HG03442 (cell line): Measurements from ENCODE around the gene OPRM1.

Experiments used
- ATAC-seq: cut with Tn5 transposase; IDR thresholded peaks from one replicate; pipeline ENCODE4 v1.9.1; 2021; ENCODE audit warnings: mild to moderate bottlenecking, moderate library complexity; ENCODE audit not compliant: unreplicated experiment

OPRM1 gene

DNA sequence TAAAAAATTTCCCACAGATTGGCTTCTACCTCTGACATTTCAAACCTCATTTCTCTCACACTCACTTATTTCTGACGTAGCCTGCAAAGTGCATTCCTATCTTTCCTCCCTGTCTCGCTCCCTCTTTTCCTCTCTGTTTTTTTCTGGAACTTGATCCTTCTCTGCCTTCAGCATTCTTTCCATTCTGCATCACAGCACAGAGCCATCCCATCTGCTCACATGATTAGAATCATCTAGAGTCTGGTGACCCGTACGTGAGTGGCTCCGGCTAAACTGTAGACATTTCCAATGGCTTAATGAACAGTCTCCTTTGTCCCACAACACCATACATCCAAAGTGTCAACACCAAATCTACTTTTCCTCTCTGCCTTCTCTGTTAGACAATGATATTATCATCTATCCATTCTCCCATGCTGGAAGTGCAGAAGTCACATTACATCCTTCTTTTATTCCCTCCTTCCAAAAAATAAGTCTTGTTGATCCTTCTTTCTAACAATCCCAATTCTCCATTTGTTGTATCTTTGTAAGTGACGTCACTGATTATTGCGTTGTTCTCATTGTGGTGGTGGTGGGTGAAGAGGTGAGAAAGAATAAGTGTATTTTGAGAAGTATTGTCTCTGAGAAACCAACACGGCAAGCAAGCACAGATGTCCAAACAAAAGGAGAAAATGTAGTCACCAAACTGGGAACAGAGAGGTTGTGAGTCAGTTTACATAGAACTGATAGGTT is 41.6 kb downstream of the OPRM1 start:
- no peak for ATAC-seq

DNA sequence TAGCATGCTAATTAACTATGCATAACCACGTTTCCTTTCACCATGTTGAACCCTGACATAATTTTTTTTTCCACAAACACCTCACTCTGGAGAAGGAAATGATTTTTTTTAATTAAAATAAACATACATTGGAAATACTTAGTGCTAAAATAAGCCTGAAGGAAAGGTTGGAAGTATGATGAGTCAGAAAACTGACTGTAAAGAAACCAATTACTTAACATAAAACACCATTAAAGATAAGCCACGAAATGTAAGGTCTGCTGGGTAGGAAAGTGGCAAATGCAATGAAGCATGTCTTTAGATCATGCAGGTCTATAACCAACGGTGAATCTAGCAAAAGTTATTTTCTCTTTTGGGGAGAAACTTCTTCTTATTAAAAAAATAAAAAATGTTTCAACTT is 47.5 kb downstream of the OPRM1 start:
- no peak for ATAC-seq

DNA sequence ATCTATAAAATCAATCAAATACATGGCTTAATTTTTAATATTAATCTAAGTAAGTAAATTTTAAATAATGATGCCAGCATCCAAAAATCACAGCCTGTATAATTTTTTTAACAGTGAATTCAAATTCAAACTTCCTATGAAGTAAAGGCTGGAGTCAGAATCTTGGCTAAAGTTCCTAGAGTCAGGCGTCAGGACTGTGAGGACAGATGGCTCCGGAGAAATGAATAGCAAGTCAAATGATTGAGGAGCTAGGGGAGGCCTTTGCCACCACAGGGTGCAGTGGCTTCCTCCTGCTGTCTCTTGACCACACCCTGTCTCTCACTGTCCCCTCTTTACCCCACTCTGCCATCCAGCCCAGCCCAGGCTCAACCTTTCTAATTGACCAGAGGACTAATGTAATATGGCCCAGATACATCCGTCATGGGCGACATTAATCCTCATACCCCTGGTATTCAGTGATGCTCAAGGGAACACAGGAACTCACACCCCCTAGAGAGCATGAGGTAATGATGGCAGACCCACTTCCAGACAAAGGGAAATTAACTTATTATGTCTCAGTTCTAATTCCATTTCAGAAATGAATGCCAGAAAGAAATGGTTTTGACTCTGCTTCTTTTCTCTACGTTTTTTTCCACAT is 53.4 kb downstream of the OPRM1 start:
- ATAC-seq: no peak

DNA sequence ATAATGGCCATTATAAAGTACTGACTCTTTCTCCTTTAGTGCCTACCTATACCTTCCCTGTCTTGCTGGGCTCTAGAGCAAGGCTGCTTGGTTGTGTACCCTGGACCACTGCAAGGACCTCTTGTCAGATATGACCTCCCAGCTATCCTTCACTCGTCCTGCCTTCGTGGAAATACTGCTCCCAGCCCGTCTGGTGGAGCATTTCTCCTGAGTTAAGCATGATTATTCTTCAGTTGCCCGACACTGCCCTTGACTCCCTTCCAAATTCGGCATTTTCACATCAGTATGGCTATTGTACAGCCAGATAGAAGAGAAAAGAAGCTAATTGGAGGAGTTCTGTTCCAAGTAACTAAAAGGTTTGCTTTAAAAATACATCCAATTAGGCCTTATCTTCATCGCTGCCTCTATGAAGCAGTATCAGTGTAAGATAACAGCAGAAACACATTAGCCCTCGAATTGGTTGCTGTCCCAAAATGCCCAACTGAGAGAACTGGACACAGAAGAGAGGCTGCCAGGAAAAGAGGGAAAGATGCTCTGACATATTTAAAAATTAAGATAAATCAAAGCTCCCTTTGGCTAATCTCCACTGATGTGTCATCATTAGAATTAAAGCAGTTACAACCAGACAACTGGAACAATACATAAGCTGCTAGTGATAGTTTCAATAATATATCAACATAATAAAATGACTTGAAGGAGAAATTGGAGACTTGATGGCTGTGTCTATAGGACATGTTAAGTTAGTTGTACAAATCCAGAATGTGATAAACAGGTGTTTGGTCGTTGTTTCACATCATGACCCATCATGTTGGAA is 54.4 kb downstream of the OPRM1 start:
- ATAC-seq: no peak

DNA sequence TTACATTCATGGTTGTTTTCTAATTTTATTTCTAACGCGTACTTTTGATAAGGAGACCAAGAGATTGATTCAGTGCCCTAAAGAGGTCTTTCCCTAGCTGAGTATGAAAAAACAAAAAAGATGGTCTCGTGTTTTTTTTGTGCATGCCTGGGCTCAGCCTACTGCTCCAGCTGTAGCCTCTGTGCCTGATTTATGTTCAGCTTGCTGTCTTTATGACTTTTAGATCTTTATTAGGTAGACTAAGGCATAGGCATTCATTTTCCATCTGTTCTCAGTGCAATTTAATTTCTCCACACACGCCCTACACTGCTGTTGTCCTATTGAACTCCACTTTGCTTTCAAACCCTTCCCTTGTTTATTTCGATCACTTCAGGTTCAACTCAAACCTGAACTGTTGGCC is 56.5 kb downstream of the OPRM1 start:
- ATAC-seq: no peak

DNA sequence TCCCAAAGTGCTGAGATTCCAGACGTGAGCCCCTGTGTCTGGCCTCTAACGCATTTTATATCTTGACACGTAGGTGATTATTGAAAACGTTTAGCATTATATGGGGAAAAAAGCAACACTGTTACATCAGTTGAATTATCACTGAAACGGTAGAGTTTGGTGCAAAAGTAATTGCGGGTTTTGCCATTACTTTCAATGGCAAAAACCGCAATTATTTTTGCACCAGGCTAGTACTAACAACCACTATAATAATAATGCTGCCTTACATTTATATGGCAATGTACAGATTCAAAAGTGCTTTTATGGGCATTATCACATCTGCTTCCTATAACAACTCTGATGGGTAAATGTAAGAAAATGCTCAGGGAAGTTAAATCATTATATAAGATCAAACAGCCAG is 57.3 kb downstream of the OPRM1 start:
- ATAC-seq: no peak

DNA sequence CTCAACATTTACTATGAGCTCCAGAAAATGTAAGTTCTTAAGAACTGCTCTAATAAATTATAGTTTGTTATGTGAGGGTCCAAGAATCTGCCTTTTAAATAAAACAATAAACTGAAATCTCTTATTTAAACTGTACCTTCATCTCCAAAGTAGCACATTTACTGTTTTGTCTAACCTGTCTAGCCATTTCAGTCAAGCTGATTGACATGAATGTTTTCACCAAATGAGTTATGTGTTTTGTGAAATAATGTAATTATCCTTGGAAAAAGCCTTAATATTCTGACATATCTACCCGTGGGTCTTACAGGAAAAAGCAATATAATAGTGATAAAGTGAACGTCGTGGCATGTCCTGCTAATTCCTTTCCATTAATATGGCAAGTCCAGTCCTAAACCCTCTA is 57.8 kb downstream of the OPRM1 start:
- ATAC-seq: no peak

DNA sequence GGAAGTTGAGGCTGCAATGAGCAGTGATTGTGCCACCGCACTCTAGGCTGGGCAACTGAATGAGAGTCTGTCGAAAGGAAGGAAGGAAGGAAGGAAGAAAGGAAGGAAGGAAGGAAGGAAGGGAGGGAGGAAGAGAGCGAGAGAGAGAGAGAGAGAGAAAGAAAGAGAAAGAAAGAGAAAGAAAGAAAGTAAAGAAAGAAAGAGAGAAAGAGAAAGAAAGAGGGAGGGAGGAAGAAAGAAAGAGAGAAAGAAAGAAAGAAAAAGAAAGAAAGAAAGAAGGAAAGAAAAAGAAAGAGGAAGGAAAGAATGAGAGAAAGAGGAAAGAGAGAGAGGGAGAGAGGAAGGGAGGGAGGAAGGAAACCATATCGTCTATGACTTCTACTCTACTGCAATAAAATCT is 60.2 kb downstream of the OPRM1 start:
- ATAC-seq: no peak

DNA sequence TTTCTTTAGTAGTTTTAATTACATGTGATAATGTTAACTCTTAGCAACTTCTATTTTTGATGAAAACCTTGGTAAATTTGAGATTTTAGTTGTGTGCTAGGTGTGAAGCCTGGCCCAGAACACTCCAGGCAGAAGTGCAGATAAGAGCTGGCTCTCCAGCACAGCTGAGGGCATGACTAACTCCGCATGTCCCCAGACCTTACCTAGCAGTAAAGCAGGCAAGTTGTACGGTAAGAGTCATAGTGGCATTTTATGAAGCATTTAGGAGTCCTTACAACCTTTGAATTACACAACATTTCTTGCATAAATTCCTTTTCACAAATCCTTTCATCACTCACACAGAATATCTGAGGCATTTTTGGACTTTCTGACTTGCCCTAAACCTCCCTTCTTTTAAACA is 67.2 kb downstream of the OPRM1 start:
- no peak for ATAC-seq

DNA sequence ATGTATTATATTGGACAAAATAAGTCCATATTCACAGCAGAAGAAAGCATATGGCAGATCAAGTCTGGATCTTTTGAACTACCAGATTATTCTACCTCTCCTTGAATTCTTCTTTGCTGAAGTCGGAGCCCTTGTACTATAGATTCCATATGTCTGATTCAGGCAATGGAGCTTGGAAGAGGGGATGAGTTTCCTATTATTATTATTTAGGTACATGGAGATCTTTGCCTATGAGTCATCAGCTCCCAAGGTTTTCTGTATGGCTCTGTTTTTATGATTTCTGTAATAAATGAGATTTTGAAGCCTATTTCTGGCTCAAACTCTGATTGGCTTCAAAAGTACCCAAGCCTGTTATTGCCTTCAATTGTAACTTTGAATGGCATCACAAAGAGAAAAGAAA is 72.0 kb downstream of the OPRM1 start:
- ATAC-seq: no peak

DNA sequence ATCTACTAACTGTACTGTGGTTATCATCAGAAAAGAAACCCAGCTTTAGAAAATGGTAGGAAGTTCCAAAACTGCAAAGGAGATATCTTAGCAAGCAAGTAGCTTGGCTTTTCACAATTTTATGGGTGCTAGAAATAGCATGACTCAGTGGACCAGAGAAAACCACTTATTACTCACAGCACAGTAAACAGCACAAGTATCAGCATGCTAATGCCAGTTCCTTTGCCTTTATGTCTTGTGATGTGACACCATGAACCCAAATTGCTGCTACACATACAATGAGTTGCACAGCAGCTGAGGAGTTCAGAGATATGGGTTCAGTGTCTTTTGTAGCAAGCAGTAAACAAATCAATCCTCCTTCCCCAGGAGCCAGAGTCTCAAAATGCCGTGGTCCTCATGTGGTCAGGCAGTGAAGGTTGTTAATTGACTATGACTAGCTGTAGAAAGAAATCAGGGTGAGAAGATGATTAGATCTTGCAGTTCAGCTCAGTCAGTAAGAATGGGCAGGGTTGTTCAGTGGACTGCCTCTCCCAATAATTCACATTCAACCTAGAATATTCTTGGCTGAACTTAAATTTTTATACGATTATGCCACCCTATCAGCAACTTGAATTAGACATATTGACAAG is 73.3 kb downstream of the OPRM1 start:
- ATAC-seq: no peak

DNA sequence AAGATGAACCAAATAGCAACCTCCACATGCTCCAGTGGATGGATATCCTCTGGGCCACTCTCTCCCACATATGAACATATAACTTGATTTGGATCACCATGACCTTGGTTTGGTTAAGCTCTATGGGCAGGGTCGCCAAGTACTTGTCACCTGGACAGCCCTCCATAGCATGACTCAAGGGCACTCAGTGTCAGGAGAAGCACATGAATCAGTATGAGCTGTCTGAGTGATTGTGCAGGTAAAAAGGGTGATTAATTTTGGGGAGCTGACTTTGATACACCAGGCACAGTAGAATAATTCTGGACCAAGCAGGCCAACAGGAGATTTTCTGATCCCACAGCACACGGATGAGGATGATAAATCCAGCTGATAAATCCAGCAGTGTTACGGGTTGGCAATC is 74.4 kb downstream of the OPRM1 start:
- ATAC-seq: no peak

DNA sequence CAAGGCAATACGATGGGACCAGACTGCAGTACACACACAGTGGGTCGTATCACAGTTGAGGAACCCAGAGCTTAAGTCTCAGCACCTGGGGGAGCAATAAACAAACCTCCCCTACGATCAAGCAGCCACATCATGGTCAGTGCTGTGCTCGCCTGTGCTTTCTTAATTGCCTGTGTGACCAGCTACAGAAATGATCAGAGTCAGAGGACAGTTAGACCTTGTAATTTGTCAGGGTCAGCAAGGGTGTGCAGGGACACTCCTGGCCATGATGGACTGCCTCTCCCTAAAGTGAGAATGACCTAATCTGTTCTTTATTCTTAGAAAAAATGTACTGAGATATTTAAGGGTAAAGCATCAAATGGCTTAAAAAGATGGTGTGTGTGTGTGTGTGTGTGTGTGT is 78.4 kb downstream of the OPRM1 start:
- ATAC-seq: no peak

DNA sequence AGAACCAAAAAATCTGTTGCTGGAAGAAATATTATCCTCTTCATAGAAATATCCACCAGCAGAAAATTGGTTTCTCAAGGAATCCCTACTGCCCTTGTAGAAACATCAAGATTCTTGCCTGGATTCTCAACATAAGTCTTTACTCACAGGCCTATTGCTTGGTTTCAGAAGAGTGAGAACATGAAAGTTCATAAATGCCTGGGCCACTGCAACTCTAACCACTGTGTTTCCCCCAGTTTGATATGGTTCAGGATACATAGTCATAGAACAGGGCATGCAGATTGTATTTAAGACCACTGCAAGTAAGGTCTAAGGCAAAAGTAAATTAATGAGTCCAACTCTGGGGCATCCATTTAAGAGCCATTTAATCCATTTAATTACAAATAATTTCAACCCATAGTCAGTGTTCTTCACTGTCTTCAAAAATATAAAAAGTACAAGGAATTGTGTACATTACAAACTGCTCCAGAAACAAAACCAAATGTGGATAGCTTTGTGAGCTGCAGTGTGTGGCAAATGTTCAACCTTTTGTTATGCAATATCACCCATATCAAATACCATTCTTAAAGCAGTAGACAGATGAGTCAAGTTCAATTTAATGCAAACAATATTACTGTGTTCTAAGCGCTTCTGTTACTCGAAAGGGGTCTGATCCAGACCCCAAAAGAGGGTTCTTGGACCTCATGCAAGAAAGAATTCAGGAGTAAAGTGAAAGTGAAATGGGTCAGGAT is 83.3 kb downstream of the OPRM1 start:
- no peak for ATAC-seq

DNA sequence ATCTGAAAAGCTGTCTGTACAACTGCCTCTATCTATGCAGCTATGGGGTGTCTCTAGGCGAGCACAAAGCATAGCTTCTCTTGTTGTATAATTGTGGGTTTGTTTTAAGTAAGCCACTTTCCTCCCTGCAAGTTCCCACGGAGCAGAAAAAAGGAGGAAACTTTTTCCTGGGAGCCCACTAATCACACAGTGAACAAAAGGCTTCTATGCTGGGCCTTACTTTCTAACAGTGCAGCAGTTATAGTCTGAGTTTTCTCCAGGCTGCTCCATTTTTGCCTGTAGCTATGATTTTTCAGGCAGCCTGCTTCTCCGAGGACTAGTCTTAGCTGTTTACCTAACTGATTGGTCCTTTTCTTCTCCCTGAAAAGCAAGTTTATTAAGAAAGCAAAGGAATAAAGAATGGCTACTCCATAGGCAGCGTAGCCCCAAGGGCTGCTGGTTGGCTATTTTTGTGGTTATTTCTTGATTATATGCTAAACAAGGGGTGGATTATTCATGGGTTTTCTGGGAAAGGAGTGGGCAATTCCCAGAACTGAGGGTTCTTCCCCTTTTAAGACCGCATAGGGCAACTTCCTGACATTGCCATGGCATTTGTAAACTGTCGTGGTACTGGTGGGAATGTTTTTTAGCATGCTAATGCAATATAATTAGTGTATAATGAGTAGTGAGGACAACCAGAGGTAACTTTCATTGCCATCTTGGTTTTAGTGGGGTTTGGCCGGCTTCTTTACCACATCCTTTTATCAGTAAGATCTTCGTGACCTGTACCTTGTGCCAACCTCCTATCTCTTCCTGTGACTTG is 84.3 kb downstream of the OPRM1 start:
- no peak for ATAC-seq

DNA sequence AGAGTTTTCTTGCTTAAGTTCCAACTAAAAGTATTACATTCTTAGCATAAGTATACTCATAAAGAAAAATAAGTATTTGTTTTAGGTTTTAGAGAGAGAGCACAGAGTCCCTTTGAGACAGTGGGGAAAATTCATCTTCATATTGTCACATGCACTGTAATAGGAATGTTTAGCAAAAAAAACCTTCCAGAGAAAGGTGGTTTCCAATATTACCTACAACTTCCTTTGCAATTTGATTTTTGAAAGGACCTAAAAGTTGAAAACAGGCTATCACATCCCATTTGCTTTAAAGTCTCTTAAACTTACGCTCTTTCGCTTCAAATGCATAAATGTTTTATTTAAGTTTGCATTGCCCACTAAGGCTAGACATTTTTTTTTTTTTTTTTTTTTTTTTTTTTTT is 86.4 kb downstream of the OPRM1 start:
- no peak for ATAC-seq

DNA sequence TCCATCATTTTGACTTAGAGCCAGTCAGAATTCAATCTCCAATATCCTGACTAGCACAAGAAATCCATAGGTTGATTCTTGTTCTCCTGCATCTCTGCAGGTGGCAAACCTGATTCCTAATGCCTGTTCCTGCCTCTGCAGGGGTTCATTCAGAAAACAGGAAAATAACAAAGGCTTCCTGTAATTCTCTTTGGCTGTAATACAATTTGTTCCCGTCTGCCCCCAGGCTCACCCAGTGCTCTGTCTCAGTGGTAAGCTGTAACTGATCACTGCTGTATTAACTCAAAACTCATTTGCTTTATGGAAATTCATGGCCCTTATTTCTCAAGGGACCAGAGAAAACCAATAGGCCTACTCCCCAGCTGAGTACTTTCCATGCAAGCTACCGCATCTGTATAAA is 88.6 kb downstream of the OPRM1 start:
- no peak for ATAC-seq

DNA sequence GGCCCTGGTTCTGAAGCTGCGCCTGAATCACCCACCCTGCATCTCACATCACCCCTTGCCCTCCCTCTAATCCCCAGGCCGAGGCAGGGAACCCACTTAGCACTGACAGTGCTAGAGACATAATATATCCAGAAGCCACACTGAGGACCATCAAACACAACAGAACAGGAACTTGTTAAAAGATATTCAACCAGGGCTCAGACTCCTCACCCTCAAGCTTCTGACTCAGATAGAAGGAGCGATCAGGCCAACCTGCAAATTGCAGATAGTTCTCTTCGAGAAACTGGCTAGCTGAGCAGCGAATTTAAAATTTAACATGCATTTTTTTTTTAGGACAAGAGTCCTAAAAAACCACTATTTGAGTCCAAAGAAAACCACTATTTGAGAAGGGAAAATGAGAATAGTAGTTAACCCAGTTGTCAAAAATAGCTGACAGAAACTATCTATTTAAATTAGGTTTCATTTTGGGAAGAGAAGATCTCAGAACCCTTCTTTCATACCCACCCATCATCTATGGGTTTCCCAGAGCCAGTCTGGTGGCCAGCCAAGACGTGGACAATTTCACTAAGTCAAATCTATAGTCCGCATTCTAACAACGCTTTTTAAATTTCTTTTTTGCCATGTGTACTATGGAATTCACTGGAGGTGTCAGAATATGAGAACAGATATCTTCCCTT is 95.6 kb downstream of the OPRM1 start:
- no peak for ATAC-seq

DNA sequence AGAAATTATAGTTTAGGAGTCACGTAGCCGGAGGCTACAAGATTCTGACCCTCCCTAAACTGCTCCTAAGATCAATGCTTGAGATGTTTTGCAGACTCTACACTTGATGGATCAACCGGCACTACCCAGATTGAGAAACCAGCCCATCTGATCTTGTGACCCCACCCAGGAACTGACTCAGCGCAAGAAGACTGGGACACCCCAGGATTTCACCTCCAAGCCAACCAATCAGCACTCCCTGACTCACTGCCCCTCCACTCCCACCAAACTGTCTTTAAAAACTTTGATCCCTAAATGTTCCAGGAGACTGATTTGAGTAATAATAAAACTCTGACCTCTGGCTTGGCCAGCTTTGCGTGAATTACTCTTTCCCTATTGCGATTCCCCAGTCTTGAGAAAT is 99.8 kb downstream of the OPRM1 start:
- no peak for ATAC-seq

DNA sequence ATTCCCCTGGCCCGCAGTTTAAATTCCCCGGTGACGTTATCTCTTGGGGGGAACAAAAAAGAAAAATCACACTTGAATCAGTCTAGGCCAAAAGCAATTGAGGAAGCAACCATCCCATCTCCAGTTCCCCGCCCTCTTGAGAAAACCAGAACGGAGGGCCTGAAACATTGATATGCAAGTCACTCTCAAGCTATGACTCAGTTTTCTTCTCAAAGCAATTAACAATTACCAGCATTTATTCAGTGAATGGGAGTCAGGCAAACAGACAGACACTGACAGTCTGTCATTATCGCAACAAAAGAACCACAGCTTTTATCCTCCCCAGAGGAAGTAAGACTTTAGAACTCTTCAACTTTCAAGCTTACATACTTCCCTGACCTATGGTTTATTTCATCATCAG is 100.9 kb downstream of the OPRM1 start:
- ATAC-seq: no peak
